HG03135 (cell line): ENCODE results near the gene CYRIA.

Source experiments
- ATAC-seq: cut with Tn5 transposase; IDR thresholded peaks from one replicate; pipeline ENCODE4 v1.9.1; 2021; ENCODE audit warnings: mild to moderate bottlenecking, moderate library complexity; ENCODE audit not compliant: unreplicated experiment

Gene CYRIA

GRCh38 chr2:16665748-16666448 is at the start of gene CYRIA:
Gene CYRIA, minus strand, starts transcription at chr2:16665834. Its CDS starts 77,715 bp downstream, at chr2:16588119.
- ATAC-seq = peak; percentile 62

GRCh38 chr2:16713011-16713423 is 47.4 kb upstream of the CYRIA start:
- no peak for ATAC-seq

GRCh38 chr2:16709769-16710168 is 44.1 kb upstream of the CYRIA start:
- ATAC-seq = no peak

GRCh38 chr2:16708173-16708572 is 42.5 kb upstream of the CYRIA start:
- no peak for ATAC-seq

GRCh38 chr2:16707014-16707623 is 41.5 kb upstream of the CYRIA start:
- ATAC-seq = no peak

GRCh38 chr2:16700551-16701259 is 35.1 kb upstream of the CYRIA start:
- ATAC-seq = no peak

- no peak for ATAC-seq
Measured at GRCh38 chr2:16693854-16694253, 28.2 kb upstream of the CYRIA start.

GRCh38 chr2:16691261-16691660 is 25.6 kb upstream of the CYRIA start:
- no peak for ATAC-seq

- no peak for ATAC-seq
Measured at GRCh38 chr2:16687955-16688354, 22.3 kb upstream of the CYRIA start.

- no peak for ATAC-seq
Measured at GRCh38 chr2:16687222-16687621, 21.6 kb upstream of the CYRIA start.

- no peak for ATAC-seq
Measured at GRCh38 chr2:16686641-16687040, 21.0 kb upstream of the CYRIA start.

- no peak for ATAC-seq
Measured at GRCh38 chr2:16685340-16685715, 19.7 kb upstream of the CYRIA start.

GRCh38 chr2:16684676-16685339 is 19.2 kb upstream of the CYRIA start:
- ATAC-seq = no peak

- no peak for ATAC-seq
Measured at GRCh38 chr2:16683576-16683975, 17.9 kb upstream of the CYRIA start.

GRCh38 chr2:16682431-16683118 is 16.9 kb upstream of the CYRIA start:
- no peak for ATAC-seq

- no peak for ATAC-seq
Measured at GRCh38 chr2:16680781-16681180, 15.1 kb upstream of the CYRIA start.

GRCh38 chr2:16680304-16680703 is 14.7 kb upstream of the CYRIA start:
- ATAC-seq = no peak

GRCh38 chr2:16678964-16679363 is 13.3 kb upstream of the CYRIA start:
- ATAC-seq = no peak

- no peak for ATAC-seq
Measured at GRCh38 chr2:16677875-16678274, 12.2 kb upstream of the CYRIA start.

- no peak for ATAC-seq
Measured at GRCh38 chr2:16675781-16676180, 10.1 kb upstream of the CYRIA start.

GRCh38 chr2:16674154-16674553 is 8.5 kb upstream of the CYRIA start:
- ATAC-seq = no peak
